ENCODE results near the gene ZNF503.

The ZNF503 gene

DNA sequence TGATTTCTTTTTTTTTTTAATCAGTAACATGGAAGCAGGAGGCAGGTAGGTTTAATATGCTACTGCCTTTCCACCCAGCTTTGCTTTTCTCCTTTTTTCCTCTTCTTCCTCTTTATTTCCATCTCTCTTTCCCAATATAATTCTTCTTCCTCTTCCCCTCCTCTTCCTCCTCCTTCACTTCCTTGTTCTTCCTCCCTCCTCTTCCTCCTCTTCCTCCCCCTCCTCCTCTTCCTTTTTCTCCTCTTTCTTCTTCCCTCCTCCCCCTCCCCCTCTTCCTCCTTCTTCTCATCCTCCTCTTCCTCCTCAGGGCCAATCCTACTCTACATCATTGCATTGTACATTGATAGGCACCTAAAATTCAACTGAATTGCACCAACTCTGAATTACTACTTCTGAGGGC is 11.4 kb downstream of the ZNF503 start:
- TF ChIP-seq, protein P1, sequence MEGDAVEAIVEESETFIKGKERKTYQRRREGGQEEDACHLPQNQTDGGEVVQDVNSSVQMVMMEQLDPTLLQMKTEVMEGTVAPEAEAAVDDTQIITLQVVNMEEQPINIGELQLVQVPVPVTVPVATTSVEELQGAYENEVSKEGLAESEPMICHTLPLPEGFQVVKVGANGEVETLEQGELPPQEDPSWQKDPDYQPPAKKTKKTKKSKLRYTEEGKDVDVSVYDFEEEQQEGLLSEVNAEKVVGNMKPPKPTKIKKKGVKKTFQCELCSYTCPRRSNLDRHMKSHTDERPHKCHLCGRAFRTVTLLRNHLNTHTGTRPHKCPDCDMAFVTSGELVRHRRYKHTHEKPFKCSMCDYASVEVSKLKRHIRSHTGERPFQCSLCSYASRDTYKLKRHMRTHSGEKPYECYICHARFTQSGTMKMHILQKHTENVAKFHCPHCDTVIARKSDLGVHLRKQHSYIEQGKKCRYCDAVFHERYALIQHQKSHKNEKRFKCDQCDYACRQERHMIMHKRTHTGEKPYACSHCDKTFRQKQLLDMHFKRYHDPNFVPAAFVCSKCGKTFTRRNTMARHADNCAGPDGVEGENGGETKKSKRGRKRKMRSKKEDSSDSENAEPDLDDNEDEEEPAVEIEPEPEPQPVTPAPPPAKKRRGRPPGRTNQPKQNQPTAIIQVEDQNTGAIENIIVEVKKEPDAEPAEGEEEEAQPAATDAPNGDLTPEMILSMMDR (IDR thresholded peaks at IDR 0.05; ENCODE audit: low read depth, low read length): no peak

DNA sequence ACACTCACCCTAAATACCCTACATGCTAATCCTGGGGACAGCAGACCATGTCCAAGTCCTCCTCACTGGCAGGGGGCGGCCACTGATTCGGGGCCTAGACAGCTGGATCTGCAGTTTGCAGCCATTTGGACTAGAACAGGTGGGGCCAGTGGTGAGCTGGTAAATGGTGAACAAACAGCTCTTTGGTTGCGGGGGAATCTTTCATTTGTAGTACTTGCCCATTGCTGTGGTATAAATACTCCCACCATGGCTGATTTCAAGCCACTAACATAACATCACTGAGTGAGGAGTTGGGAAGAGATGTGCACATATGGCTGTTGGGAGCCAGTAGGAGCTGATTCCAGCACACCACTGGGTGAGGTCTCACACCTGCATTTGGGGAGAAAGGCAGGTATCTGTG is 13.5 kb downstream of the ZNF503 start:
- DNase-seq (ENCODE audit: extremely low read depth, low read depth): no peak

More for the DNA sequence above, 11.4 kb downstream of the ZNF503 start:
- no peak for DNase-seq (ENCODE audit: extremely low read depth, low read depth)

DNA sequence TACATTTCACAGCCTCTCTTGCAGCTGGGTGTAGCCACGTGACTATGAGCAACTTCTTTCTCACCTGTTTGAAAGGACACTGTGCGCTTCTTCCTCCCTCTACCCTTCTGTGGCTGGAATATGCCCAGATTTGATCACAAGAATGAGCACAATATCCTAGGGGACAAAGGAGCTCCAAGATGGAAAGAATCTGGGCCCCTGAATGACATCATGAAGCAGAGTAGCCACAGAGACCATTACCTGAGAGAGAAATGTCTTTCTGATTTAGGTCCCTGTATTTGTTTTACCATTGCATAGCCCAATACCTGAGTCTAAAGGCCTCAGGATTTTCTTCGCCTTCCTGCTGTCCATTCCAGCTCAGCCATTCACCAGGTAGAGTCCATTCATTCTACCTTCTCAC is 15.4 kb downstream of the ZNF503 start:
- TF ChIP-seq, protein P1 (IDR thresholded peaks at IDR 0.05; ENCODE audit: low read depth, low read length): no peak
- no peak for DNase-seq (ENCODE audit: extremely low read depth, low read depth)

More for the DNA sequence above, 13.5 kb downstream of the ZNF503 start:
- TF ChIP-seq, protein P1 (IDR thresholded peaks at IDR 0.05; ENCODE audit: low read depth, low read length): no peak

DNA sequence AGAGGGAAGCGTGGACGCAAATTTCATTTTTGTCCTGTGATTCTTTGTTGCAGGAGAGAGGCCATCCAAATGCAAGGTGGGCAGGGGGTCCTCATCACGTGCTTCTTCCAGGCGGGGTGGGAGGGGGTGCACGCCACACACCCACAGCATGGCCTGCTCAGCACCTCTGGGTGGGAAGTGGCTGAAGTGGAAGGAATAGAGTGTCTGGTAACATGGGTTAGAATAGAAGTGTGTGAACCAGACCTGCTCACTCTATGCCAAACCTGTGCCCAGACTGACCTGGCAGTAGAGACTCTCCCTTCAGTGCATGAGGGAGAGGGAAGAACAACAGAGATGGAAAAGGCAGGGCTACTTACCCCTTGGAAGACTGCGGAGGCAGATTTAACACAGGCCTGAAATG is 21.7 kb downstream of the ZNF503 start:
- DNase-seq (ENCODE audit: extremely low read depth, low read depth): no peak
- TF ChIP-seq, protein P1 (IDR thresholded peaks at IDR 0.05; ENCODE audit: low read depth, low read length): no peak

- TF ChIP-seq, protein P1 (IDR thresholded peaks at IDR 0.05; ENCODE audit: low read depth, low read length): no peak
- DNase-seq (ENCODE audit: extremely low read depth, low read depth): no peak
Measured at GRCh38 chr10:75379212-75379724, 22.3 kb downstream of the ZNF503 start.

- no peak for DNase-seq (ENCODE audit: extremely low read depth, low read depth)
- TF ChIP-seq, protein P1 (IDR thresholded peaks at IDR 0.05; ENCODE audit: low read depth, low read length): no peak
Measured at GRCh38 chr10:75378379-75378778, 23.2 kb downstream of the ZNF503 start.

GRCh38 chr10:75377869-75378268 is 23.7 kb downstream of the ZNF503 start:
- TF ChIP-seq, protein P1 (IDR thresholded peaks at IDR 0.05; ENCODE audit: low read depth, low read length): no peak
- DNase-seq (ENCODE audit: extremely low read depth, low read depth): no peak
